GM23338 (cell line): Measurements from ENCODE around the gene PTPN5. TPM values are rescaled to one million over a fixed set of nuclear protein-coding genes. Genes with fewer than 3 reads are reported as not detected.

Experiments used
- ATAC-seq: fragments of 200-7000 bp; cut with Tn5 transposase; 3 replicates; pipeline ENCODE4 v1.9.1; 2020
- DNase-seq: peaks from one replicate; pipeline ENCODE4 v3.0.0-alpha.2; 2015; ENCODE audit warnings: low spot score
- H2AFZ ChIP-seq: fragments of 200-600 bp; sonication (generic); 2 replicates; pipeline ENCODE4 v1.8.0; 2016; ENCODE audit warnings: antibody characterized with exemption, mild to moderate bottlenecking, moderate library complexity
- H3F3A ChIP-seq: fragments of 200-600 bp; sonication (generic); replicated peaks from 2 replicates; pipeline ENCODE4 v1.8.0; 2017; ENCODE audit warnings: antibody characterized with exemption, mixed run types, low read depth
- H3K27ac ChIP-seq: fragments of 200-600 bp; sonication (generic); 2 replicates; pipeline ENCODE4 v1.6.1; 2016; ENCODE audit warnings: low read depth
- H3K27me3 ChIP-seq: fragments of 200-600 bp; sonication (generic); 2 replicates; pipeline ENCODE4 v1.8.0; 2016; ENCODE audit warnings: mild to moderate bottlenecking, mixed run types, moderate library complexity; ENCODE audit not compliant: insufficient read depth
- H3K36me3 ChIP-seq: fragments of 200-600 bp; sonication (generic); 2 replicates; pipeline ENCODE4 v1.8.0; 2016; ENCODE audit warnings: mild to moderate bottlenecking; ENCODE audit not compliant: insufficient read depth
- H3K4me1 ChIP-seq: fragments of 200-600 bp; sonication (generic); 2 replicates; pipeline ENCODE4 v1.8.0; 2016; ENCODE audit warnings: mild to moderate bottlenecking, moderate library complexity; ENCODE audit not compliant: insufficient read depth
- H3K4me2 ChIP-seq: fragments of 200-600 bp; sonication (generic); 2 replicates; pipeline ENCODE4 v1.7.1; 2017; ENCODE audit warnings: mixed run types
- H3K4me3 ChIP-seq: fragments of 200-600 bp; sonication (generic); 2 replicates; pipeline ENCODE4 v1.6.1; 2016; ENCODE audit warnings: mixed run types
- H3K79me2 ChIP-seq: fragments of 200-600 bp; sonication (generic); replicated peaks from 2 replicates; pipeline ENCODE4 v1.8.0; 2017; ENCODE audit warnings: mild to moderate bottlenecking; ENCODE audit not compliant: insufficient read depth
- H3K9me2 ChIP-seq: fragments of 200-600 bp; sonication (generic); 2 replicates; pipeline ENCODE4 v1.8.0; 2017; ENCODE audit not compliant: insufficient read depth
- H4K20me1 ChIP-seq: fragments of 200-600 bp; sonication (generic); replicated peaks from 2 replicates; pipeline ENCODE4 v1.8.0; 2017; ENCODE audit warnings: mild to moderate bottlenecking; ENCODE audit not compliant: insufficient read depth
- H3K27ac Mint-ChIP-seq: 2 replicates; pipeline ENCODE4 v1.8.0; 2020; ENCODE audit warnings: inconsistent platforms, mild to moderate bottlenecking, moderate library complexity, mixed read lengths
- H3K27me3 Mint-ChIP-seq: 3 replicates; pipeline ENCODE4 v1.8.0; 2022; ENCODE audit warnings: low read depth, mild to moderate bottlenecking, moderate library complexity, mixed read lengths, inconsistent platforms; ENCODE audit not compliant: insufficient read depth, poor library complexity
- H3K36me3 Mint-ChIP-seq: 3 replicates; pipeline ENCODE4 v1.8.0; 2021; ENCODE audit warnings: low read depth, mild to moderate bottlenecking, inconsistent platforms, moderate library complexity, mixed read lengths
- H3K4me1 Mint-ChIP-seq: 3 replicates; pipeline ENCODE4 v1.8.0; 2020; ENCODE audit warnings: mild to moderate bottlenecking, inconsistent platforms, mixed read lengths
- H3K4me3 Mint-ChIP-seq: 3 replicates; pipeline ENCODE4 v1.8.0; 2021; ENCODE audit warnings: moderate library complexity, mild to moderate bottlenecking, inconsistent platforms, mixed read lengths
- H3K9me3 Mint-ChIP-seq: 3 replicates; pipeline ENCODE4 v1.8.0; 2020; ENCODE audit warnings: moderate library complexity, mild to moderate bottlenecking, inconsistent platforms, mixed read lengths
- CREB1 ChIP-seq: fragments of 250-450 bp; sonication (Bioruptor Pico); IDR thresholded peaks from 2 replicates; pipeline ENCODE4 v1.5.0; 2020; ENCODE audit warnings: low read depth, mild to moderate bottlenecking, moderate library complexity
- CTCF ChIP-seq, 2 experiments: fragments of 200-600 bp in 1 of 2; sonication (generic) in 1 of 2; conservative IDR thresholded peaks; 2 replicates each; pipeline versions ENCODE4 v1.5.1 to v1.6.1; 2016 to 2017; ENCODE audit warnings: antibody characterized with exemption in 2 of 2, low read depth in 2 of 2, mild to moderate bottlenecking in 2 of 2, moderate library complexity in 1 of 2
- ETS1 ChIP-seq: IDR thresholded peaks from 2 replicates; pipeline ENCODE4 v1.6.1; 2016; ENCODE audit warnings: antibody characterized with exemption
- EZH2 ChIP-seq: fragments of 200-600 bp; sonication (generic); IDR thresholded peaks from one replicate; pipeline ENCODE4 v1.8.0; 2017; ENCODE audit warnings: antibody characterized with exemption, mild to moderate bottlenecking, low read depth; ENCODE audit not compliant: unreplicated experiment
- EZH2phosphoT487 ChIP-seq: fragments of 200-600 bp; sonication (generic); IDR thresholded peaks from one replicate; pipeline ENCODE4 v1.8.1; 2018; ENCODE audit warnings: antibody characterized with exemption; ENCODE audit not compliant: unreplicated experiment
- JUNB ChIP-seq: IDR thresholded peaks from one replicate; pipeline ENCODE4 v1.6.1; 2016; ENCODE audit warnings: antibody characterized with exemption; ENCODE audit not compliant: unreplicated experiment
- NANOG ChIP-seq: IDR thresholded peaks from 2 replicates; pipeline ENCODE4 v1.6.1; 2016; ENCODE audit warnings: antibody characterized with exemption, borderline replicate concordance
- POLR2AphosphoS5 ChIP-seq: IDR thresholded peaks from 2 replicates; pipeline ENCODE4 v1.6.1; 2016; ENCODE audit warnings: antibody characterized with exemption, low read depth
- REST ChIP-seq: IDR thresholded peaks from one replicate; pipeline ENCODE4 v1.6.1; 2018; ENCODE audit warnings: antibody characterized with exemption; ENCODE audit not compliant: unreplicated experiment
- STAT1 ChIP-seq: IDR thresholded peaks from one replicate; pipeline ENCODE4 v1.6.1; 2016; ENCODE audit warnings: antibody characterized with exemption; ENCODE audit not compliant: unreplicated experiment
- ZNF114 ChIP-seq: fragments of 250-450 bp; sonication (Bioruptor Pico); IDR thresholded peaks from 2 replicates; pipeline ENCODE4 v1.5.0; 2020; ENCODE audit warnings: mild to moderate bottlenecking, moderate library complexity
- ZNF331 ChIP-seq: fragments of 250-450 bp; sonication (Bioruptor Pico); IDR thresholded peaks from 2 replicates; pipeline ENCODE4 v1.5.0; 2020; ENCODE audit warnings: low read depth, mild to moderate bottlenecking, moderate library complexity
- ZNF462 ChIP-seq: fragments of 250-450 bp; sonication (Bioruptor Pico); IDR thresholded peaks from 2 replicates; pipeline ENCODE4 v1.5.0; 2020; ENCODE audit warnings: mild to moderate bottlenecking, moderate library complexity
- polyA plus RNA-seq: library from polyadenylated mRNA; unstranded; fragments of >200 nt; fragmentation: Nextera tagmentation; extraction: Ambion mirVana; gene quantifications from 2 replicates; pipeline ENCODE4 v1.2.1, GENCODE V29; 2016
- total RNA-seq: library from RNA; depleted of rRNA; stranded (reverse); fragments of >200 nt; shearing (Covaris generic); gene quantifications from 2 replicates; pipeline ENCODE4 v1.2.3, GENCODE V29; 2014

PTPN5 gene
- total and polyA plus RNA-seq, 2 experiments from 2014 or later = 3.7 to 5.7 TPM

GRCh38 chr11:18699848-18700261, 91.7 kb downstream of the PTPN5 start:
- H3K4me1 ChIP-seq = peaks cover 7% of the 10 kb centered on the region; the same call in 1 of the 2 replicates
- H4K20me1 ChIP-seq = no peaks in the 10 kb centered on the region
- no peak overlapping the region for H3K27ac Mint-ChIP-seq
- no peaks in the 10 kb centered on the region for H3K36me3 ChIP-seq
- H3F3A ChIP-seq = 0 out of 2 replicates have a peak, but pooled peaks cover 2% of the 10 kb centered on the region
- H3K27ac ChIP-seq = no peak overlapping the region
- peaks cover 13% of the 10 kb centered on the region for H3K27me3 Mint-ChIP-seq
- DNase-seq (no peak), ATAC-seq (no peak)
- H3K79me2 ChIP-seq = no peaks in the 10 kb centered on the region
- H2AFZ ChIP-seq = no peak overlapping the region
- H3K36me3 Mint-ChIP-seq = no peaks in the 10 kb centered on the region; the same call in 2 of the 3 replicates
- H3K9me2 ChIP-seq = no peaks in the 10 kb centered on the region
- H3K4me3 Mint-ChIP-seq = peak overlapping the region; percentile 76
- no peaks in the 10 kb centered on the region for H3K9me3 Mint-ChIP-seq
- H3K27me3 ChIP-seq = peaks cover 22% of the 10 kb centered on the region
- H3K4me3 ChIP-seq = peak overlapping the region; percentile 76; the same call in 1 of the 2 replicates
- peaks cover 8% of the 10 kb centered on the region; the same call in 2 of the 3 replicates for H3K4me1 Mint-ChIP-seq
- peak overlapping the region; percentile 90 for H3K4me2 ChIP-seq
- TF ChIP-seq ZNF462 (CRISPR knock-in tag) = no peak
- no peak for TF ChIP-seq ZNF331 (CRISPR knock-in tag)
- TF ChIP-seq CTCF (conservative IDR thresholded peaks at IDR 0.05; ENCODE audit: low read depth in 2 of 2) = no peak
- no peak for TF ChIP-seq EZH2phosphoT487
- no peak for TF ChIP-seq ETS1
- TF ChIP-seq JUNB = no peak
- TF ChIP-seq STAT1 = no peak
- no peak for TF ChIP-seq NANOG
- TF ChIP-seq EZH2 = no peak
- no peak for TF ChIP-seq POLR2AphosphoS5
- no peak for TF ChIP-seq CREB1 (CRISPR knock-in tag)
- TF ChIP-seq ZNF114 = no peak
- no peak for TF ChIP-seq REST
